H4 (cell line): ENCODE results near the gene EFCC1. TPM values are rescaled to one million over a fixed set of nuclear protein-coding genes. Genes with fewer than 3 reads are reported as not detected.

ENCODE experiments used
- DNase-seq: peaks from one replicate; pipeline ENCODE4 v3.0.0-alpha.2; 2015; ENCODE audit warnings: low spot score
- total RNA-seq: library from RNA; depleted of rRNA; stranded (reverse); fragments of >200 nt; shearing (Covaris generic); gene quantifications from 2 replicates; pipeline ENCODE4 v1.2.3, GENCODE V29; 2014; rRNA removed

The EFCC1 gene
- 0.27 and 1.2 TPM in 2 replicates for total RNA-seq

- DNase-seq = no peak
Measured at GRCh38 chr3:129001101-129001805, at the start of gene EFCC1. Gene EFCC1 (plus strand): TSS chr3:129001304. CDS start chr3:129001629, 325 bp downstream.

DNA sequence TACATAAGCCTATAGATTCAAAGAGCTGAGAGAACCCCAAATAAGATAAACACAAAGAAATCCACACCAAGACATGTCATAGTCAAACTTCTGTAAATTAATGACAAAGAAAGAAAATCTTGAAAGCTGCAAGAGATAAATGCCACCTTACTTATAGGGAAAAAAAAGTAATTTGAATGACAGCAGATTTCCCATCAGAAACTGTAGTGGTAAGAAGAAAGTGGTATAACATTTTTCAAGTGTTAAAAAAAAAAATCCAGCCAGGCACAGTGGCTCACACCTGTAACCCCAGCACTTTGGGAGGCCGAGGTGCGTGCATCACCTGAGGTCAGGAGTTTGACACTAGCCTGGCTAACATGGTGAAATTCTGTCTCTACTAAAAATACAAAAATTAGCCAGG lies 44.7 kb upstream of the EFCC1 start:
- DNase-seq = no peak

DNA sequence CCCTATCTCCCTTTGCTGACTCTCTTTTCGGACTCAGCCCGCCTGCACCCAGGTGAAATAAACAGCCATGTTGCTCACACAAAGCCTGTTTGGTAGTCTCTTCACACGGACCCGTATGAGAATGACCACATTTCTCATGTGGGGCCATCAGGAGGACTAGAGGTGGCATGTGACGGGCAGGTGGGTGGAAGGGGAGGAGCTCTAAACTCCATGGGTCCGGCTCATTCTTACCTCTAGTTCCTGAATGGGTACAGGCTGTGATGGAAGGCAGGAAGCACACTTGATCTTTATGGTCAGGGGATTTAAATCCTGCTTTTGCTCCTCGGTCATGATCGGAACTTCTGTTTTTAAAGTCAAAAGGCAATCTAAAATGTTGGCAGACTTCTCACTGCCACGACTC lies 35.8 kb upstream of the EFCC1 start:
- no peak for DNase-seq

DNA sequence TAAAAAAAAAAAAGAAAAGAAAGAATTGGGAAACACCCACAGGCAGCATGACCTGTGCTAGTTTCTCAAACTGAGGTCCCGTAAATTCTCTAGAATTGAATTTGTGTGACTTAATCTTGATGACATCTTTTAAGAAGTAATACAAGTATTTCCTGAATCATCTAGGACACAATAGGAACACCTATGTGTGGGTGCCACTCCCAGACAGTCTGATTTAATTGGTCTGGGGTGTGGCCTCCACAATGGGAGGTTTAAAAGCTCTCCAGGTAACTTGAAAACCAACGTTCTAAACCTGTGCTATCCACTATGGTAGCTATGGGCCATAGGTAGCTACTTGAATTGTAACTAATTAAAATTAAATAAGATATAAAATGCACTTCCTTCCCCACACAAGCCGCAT lies 35.3 kb upstream of the EFCC1 start:
- DNase-seq = no peak

- DNase-seq = no peak
Measured at GRCh38 chr3:128967748-128968355, 33.3 kb upstream of the EFCC1 start.

DNA sequence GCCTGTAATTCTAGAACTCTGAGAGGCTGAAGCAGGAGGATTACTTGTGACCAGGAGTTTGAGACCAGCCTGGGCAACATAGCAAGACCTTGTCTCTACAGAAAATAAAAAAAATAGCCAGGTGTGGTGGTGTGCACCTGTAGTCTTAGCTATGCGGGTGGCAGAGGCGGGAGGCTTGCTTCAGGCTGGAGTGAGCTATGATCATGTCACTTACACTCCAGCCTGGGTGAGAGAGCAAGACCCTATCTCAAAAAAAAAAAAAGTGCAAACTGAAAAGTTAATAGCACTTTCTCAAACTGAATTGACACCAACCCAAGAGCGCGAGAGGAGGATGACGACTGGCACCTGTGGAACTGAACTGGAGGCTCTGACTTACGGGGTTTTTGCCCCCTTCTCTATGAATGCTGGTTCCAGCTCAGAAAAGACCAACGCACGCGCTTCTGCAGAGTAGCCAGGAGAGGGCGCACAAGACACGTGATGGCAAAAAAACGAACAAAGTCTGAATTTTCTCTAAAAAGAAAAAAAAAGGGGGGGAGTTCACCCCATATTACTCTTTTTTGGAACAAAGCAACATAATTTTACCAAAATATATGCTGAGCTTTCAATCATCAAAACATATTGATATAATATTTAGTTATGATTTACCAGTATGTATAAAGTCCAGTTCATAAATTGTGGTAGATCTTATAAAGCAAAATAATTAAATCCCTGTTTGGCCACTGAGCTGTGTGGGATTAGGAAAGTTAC lies 30.9 kb upstream of the EFCC1 start:
- peak; percentile 50 for DNase-seq

DNA sequence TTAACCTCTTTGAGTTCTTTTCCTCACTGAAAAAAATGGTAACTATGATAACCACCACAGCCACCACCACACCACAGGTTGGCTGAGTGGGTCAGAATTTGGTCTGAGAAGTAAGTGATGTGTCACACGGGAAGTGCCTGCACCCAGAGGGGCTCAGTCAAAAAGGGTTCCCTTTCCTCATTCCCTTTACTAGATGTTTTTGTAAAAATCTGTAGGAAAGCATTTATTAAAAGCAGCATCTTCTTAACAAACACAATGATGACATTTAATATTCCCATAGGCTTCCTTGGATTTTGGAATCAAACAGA lies 30.4 kb upstream of the EFCC1 start:
- DNase-seq = no peak

DNA sequence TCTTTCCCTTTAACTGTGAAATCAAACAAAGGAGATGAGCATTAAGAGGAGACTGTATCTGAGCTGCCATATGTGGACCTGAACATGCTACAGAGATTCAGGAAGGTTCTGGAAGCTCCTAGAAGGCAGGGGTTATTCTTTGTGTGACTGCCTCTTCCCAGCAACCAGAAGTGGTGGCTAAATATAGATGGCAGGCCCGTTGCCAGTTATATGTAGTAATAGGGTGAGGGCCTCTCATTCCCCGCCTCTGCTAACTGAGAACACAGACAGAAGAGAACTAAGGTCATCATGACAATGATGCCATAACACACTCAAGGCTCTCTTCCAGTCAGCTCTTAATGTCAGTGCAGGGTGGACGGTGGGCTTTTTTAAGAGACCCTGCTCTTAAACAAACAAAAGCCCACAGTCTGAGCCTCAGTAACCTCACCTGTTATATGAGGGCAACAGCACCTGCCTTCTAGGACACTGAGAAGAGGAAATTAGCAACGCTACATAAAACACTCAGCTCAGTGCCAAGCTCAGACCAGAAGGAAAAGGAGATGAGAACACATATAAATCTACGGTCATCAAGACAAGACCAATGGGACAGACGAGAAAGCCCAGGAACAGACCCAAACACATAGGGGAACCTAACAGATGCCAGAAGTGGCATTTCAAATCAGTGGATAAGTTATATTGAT lies 29.5 kb upstream of the EFCC1 start:
- DNase-seq = no peak

DNA sequence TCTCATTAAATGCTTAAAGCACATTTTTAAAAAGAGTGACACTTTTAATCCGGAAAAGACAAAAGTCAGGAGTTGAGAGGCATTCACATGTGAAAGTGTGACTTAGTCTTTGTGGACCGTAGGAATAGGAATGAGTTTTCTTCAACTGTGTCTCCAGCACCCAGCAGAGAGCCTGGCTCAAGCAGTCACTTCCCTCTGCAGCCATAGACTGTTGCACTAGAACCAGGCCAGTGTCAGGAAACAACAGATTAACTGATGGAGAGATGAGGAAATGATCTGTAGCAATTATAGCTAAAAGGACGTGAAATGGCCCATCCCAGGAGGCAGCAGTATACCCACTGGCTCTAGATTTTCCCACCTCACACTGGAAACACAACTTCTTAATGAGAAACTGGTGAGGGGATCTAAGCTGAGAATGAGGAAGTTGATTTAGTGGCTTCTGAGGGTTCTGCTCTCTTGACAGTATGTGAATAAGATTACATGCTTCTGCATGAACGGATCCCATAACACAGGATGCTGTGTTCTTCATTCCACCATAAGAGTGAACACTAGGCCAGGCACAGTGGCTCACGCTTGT lies 27.0 kb upstream of the EFCC1 start:
- DNase-seq = no peak

DNA sequence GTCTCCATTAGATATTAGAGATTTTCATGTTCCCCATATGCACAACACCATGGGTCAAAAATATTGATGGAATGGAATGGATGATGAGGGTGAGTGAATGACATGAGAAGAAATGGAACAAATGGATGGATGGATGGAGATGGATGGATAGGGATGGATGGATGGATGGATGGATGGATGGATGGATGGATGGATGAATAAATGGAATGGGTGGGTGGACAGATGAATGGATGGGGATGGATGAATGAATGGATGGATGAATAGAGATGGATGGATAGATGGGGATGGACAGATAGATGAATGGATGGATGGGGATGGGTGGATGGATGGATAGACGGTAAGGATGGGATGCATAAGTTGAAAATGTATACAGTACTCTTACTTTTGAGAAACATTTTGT lies 25.8 kb upstream of the EFCC1 start:
- no peak for DNase-seq

DNA sequence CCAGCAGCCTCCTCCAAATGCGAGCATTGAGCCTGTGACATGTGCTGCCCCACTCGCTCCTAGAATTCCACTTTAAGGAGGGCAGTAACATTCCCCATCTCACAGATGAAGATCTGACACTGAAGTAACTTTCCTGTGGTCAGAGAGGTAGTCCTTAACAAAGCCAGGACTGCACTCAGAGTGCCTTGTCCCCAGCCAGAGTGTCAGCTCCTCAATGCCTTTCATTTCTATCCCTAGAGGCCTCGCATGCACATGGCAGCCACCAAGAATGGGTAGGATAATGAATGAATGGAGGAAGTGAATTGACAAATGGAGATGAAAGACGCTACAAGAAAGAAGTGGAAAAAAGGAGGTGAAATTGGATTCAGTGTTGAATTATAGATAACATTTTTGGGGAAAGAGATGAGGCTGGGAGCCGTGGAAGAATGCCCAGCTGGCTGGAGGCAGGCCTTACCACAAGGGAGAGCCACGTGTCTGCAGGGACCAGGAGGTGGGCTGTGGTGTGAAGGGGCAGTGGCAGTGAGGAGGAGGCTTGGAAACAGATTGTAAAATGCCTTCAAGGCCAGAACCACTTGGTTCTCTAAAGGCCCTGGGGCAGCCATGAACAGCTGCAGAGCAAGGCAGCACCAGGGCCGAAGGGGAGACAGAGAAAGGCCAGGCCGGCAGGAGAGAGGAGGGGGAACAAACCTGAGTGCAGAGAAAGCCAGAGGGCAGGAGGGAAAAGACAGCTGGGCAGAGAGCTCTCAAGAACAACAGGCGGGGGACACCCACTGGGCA lies 17.6 kb upstream of the EFCC1 start:
- no peak for DNase-seq

DNA sequence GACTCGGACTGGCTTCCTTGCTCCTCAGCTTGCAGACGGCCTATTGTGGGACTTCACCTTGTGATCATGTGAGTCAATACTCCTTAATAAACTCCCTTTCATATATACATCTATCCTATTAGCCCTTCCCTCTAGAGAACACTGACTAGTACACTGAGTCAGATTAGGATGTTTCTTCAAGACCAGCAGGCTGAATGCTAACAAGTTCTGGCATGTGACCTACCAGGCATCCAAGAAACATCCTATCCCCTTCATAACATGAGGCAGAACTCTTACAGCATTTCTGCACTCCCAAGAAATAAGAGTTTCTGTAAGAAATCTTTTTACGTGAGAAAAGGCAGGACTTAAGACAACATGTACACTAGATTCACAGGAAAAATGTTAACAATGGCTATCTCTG lies 16.5 kb upstream of the EFCC1 start:
- no peak for DNase-seq

- no peak for DNase-seq
Measured at GRCh38 chr3:128987302-128988100, 13.6 kb upstream of the EFCC1 start.

- no peak for DNase-seq
Measured at GRCh38 chr3:128988286-128988685, 12.8 kb upstream of the EFCC1 start.

GRCh38 chr3:128991355-128991895 lies 9.7 kb upstream of the EFCC1 start:
- DNase-seq = no peak

DNA sequence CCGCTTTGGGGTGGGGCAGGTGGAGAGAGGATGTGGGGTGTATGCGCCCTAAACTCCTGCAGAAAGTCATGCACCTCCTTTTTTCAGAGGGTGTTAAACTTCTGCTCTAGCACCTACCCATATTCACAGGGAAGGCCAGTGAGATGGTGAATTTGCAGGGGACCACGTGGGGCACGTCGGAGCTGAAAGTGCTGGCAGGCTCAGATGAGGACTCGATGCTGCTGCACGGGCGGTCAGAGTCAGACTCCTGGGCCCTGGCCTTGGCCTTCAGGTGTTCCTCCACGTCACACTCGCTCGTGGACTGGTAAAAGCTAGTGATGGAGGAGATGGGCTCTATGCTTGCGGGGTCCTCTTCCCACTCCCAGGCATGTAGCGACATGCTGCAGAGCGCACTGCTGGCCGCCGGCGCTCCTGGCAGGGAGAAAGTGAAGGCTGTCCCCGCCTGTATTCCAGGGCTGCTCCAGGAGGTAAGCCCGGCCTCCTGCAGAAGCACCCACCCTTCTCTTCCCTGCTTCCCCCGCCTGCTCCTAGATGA lies 8.1 kb upstream of the EFCC1 start:
- no peak for DNase-seq

DNA sequence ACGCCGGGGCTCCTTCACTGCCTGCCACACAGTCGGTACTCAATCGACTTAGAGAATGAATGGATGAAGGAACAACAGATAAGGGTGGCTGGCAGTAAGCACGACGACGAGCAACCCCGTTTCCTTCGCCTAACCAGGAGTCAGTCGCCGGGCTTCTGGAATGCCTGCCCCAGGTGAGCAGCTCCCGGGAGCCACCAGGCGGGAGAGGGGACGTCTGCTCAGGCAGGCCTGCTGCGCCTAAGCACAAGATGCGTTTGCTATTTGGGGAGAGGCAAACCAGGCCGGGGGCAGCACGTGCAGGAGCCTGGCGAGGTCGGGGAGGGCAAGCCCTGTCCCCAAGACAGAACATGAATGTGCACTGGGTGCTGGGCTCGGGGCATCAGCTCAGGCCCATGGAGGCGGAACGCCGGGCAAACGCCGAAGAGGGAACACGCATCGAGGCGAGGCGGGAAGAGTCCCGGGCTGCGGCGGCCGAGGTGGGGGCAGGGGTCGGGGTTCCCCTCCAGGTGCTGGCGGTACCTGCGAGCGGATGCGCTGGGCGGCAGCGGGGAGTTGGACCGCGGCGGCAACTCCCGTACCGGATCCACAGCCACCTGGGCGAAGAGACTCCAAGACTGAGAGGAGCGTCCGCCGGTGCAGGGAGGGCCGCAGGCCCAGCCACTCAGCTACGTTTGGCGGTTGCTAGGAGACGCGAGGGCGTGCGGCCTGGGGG lies 7.5 kb upstream of the EFCC1 start, which contains the start of gene CFAP92:
Gene CFAP92 (minus strand): TSS at position 616 of the 712 bp plus-strand sequence. CDS start 772 bp downstream, outside the sequence.
- no peak for DNase-seq

GRCh38 chr3:128994173-128994512 lies 7.0 kb upstream of the EFCC1 start:
- DNase-seq = no peak
